Right atrium auricular region (tissue), 2 donors: ENCODE measurements around the gene TCF7L2. TPM values are rescaled to one million over a fixed set of nuclear protein-coding genes. Genes with fewer than 3 reads are reported as not detected.
A peak's percentile ranks its signal among the peaks of the same experiment; 100 is the strongest.

ENCODE experiments used
- DNase-seq: peaks from one replicate; pipeline ENCODE4 v3.0.0-alpha.2; 2019; ENCODE audit warnings: low spot score
- H3K27ac ChIP-seq, 2 donors: fragments of 200-600 bp; sonication (generic); 1 replicate in 1 of 2; 2 replicates in 1 of 2; pipeline ENCODE4 v1.5.1; 2016 to 2019
- H3K27me3 ChIP-seq, 2 donors: fragments of 200-600 bp; sonication (generic); one replicate each; pipeline versions ENCODE4 v1.5.1 to v1.6.0; 2017 to 2019
- H3K36me3 ChIP-seq: fragments of 200-600 bp; sonication (generic); one replicate; pipeline ENCODE4 v1.5.1; 2016
- H3K4me1 ChIP-seq, 2 donors: fragments of 200-600 bp; sonication (generic); one replicate each; pipeline versions ENCODE4 v1.5.1 to v1.6.0; 2017 to 2019
- H3K4me3 ChIP-seq, 2 donors: fragments of 200-600 bp; sonication (generic); 1 replicate in 1 of 2; 2 replicates in 1 of 2; pipeline ENCODE4 v1.5.1; 2017 to 2019; ENCODE audit warnings: mild to moderate bottlenecking in 1 of 2, moderate library complexity in 1 of 2
- H3K9me3 ChIP-seq, 2 donors: fragments of 200-600 bp; sonication (generic); one replicate each; pipeline ENCODE4 v1.5.1; 2019
- CTCF ChIP-seq, 2 donors: fragments of 200-600 bp; sonication (generic); IDR thresholded peaks; one replicate each; pipeline ENCODE4 v1.5.1; 2019; ENCODE audit warnings: antibody characterized with exemption in 2 of 2
- total RNA-seq, 2 donors: library from RNA; depleted of rRNA; stranded (reverse); fragments of >200 nt; gene quantifications; one replicate each; pipeline ENCODE4 v1.1.0, GENCODE V29; 2016

The TCF7L2 gene
- total RNA-seq, 2 donors from 2014 or later: 8.5 to 11.3 TPM

GRCh38 chr10:113179265-113179664, 229.2 kb downstream of the TCF7L2 start:
- peaks cover 0 to 21% of the 10 kb centered on the region in 2 donors for H3K4me1 ChIP-seq
- H3K9me3 ChIP-seq: no peaks in the 10 kb centered on the region
- no peak overlapping the region for H3K4me3 ChIP-seq
- no peaks in the 10 kb centered on the region for H3K36me3 ChIP-seq
- peak; percentile 85 for DNase-seq
- no peak for TF ChIP-seq CTCF (IDR thresholded peaks at IDR 0.05)
- no peaks in the 10 kb centered on the region for H3K27me3 ChIP-seq
- peak overlapping the region in 1 of 2 donors; percentile 46 for H3K27ac ChIP-seq

- no peak for TF ChIP-seq CTCF (IDR thresholded peaks at IDR 0.05)
- H3K36me3 ChIP-seq: no peaks in the 10 kb centered on the region
- H3K27ac ChIP-seq: no peak overlapping the region
- H3K4me1 ChIP-seq: peaks cover 0 to 21% of the 10 kb centered on the region in 2 donors
- DNase-seq: no peak
- H3K9me3 ChIP-seq: no peaks in the 10 kb centered on the region
- H3K27me3 ChIP-seq: no peaks in the 10 kb centered on the region
- no peak overlapping the region for H3K4me3 ChIP-seq
Observed at GRCh38 chr10:113179966-113180365, 229.9 kb downstream of the TCF7L2 start.

- TF ChIP-seq CTCF (IDR thresholded peaks at IDR 0.05): no peak
- no peak for DNase-seq
- H3K36me3 ChIP-seq: no peaks in the 10 kb centered on the region
- no peaks in the 10 kb centered on the region for H3K27me3 ChIP-seq
- no peak overlapping the region for H3K4me3 ChIP-seq
- no peak overlapping the region for H3K27ac ChIP-seq
- H3K4me1 ChIP-seq: peaks cover 0 to 21% of the 10 kb centered on the region in 2 donors
- no peaks in the 10 kb centered on the region for H3K9me3 ChIP-seq
Observed at GRCh38 chr10:113180401-113181154, 230.5 kb downstream of the TCF7L2 start.

GRCh38 chr10:113182154-113182553, 232.1 kb downstream of the TCF7L2 start:
- no peak for TF ChIP-seq CTCF (IDR thresholded peaks at IDR 0.05)
- H3K4me1 ChIP-seq: peaks cover 0 to 16% of the 10 kb centered on the region in 2 donors
- no peaks in the 10 kb centered on the region for H3K36me3 ChIP-seq
- no peak overlapping the region for H3K4me3 ChIP-seq
- no peak for DNase-seq
- H3K27ac ChIP-seq: no peak overlapping the region
- peaks cover 0 to 5% of the 10 kb centered on the region in 2 donors for H3K9me3 ChIP-seq
- H3K27me3 ChIP-seq: no peaks in the 10 kb centered on the region

GRCh38 chr10:113183573-113183972, 233.5 kb downstream of the TCF7L2 start:
- Histone ChIP-seq H3K4me3 (no peak overlapping the region), H3K36me3 (no peaks in the 10 kb centered on the region), H3K9me3 (peaks cover 0 to 5% of the 10 kb centered on the region in 2 donors), H3K27me3 (no peaks in the 10 kb centered on the region), H3K4me1 (peaks cover 0 to 18% of the 10 kb centered on the region in 2 donors), H3K27ac (no peak overlapping the region)
- no peak for TF ChIP-seq CTCF (IDR thresholded peaks at IDR 0.05)
- DNase-seq: no peak
